SK-N-SH (cell line): ENCODE data around the gene TBRG4. TPM values are rescaled to one million over a fixed set of nuclear protein-coding genes. Genes with fewer than 3 reads are reported as not detected.

Experiments used
- CTCF ChIA-PET: fragments of 300-600, 350-600 bp; formaldehyde crosslinking; extraction: SDS; loops from one replicate; lab custom pipeline; 2021; lab: Yijun Ruan, JAX
- POLR2A ChIA-PET: fragments of 350-600 bp; sonication (Branson Sonifier 250); formaldehyde crosslinking; extraction: SDS; loops from one replicate; lab custom pipeline; 2020; ENCODE audit warnings: antibody characterized with exemption, inconsistent platforms; lab: Yijun Ruan, JAX
- DNase-seq: peaks from one replicate; pipeline ENCODE4 v3.0.0; 2012
- H2AFZ ChIP-seq: fragments of 200-600 bp; sonication (generic); 2 replicates; pipeline ENCODE4 v1.8.1; 2016; ENCODE audit warnings: antibody characterized with exemption, mild to moderate bottlenecking, low read depth
- H3F3A ChIP-seq: fragments of 200-600 bp; sonication (generic); replicated peaks from 2 replicates; pipeline ENCODE3; 2016; ENCODE audit warnings: antibody characterized with exemption, mild to moderate bottlenecking; ENCODE audit not compliant: insufficient read depth
- H3K27ac ChIP-seq, 2 experiments: fragments of 200-500 bp in 1 of 2; fragments of 200-600 bp in 1 of 2; sonication (Bioruptor generic) in 1 of 2; sonication (generic), shearing (Covaris generic) in 1 of 2; 2 replicates each; pipeline versions ENCODE4 v1.5.1 to v1.6.1; 2014 to 2016; ENCODE audit warnings: low read depth in 2 of 2, inconsistent platforms in 1 of 2, low read length in 1 of 2, mild to moderate bottlenecking in 1 of 2, mixed read lengths in 1 of 2
- H3K27me3 ChIP-seq: fragments of 200-600 bp; sonication (generic), shearing (Covaris generic); 2 replicates; pipeline ENCODE4 v1.6.1; 2016; ENCODE audit warnings: mixed run types; ENCODE audit not compliant: insufficient read depth
- H3K36me3 ChIP-seq, 2 experiments: fragments of 200-500 bp in 1 of 2; fragments of 200-600 bp in 1 of 2; sonication (Bioruptor generic) in 1 of 2; sonication (generic) in 1 of 2; replicated peaks in 1 of 2; 2 replicates each; pipeline versions ENCODE3 to v1.5.1; 2014 to 2016; ENCODE audit warnings: low read length in 1 of 2, mild to moderate bottlenecking in 1 of 2; ENCODE audit not compliant: insufficient read depth in 2 of 2, control insufficient read depth in 1 of 2
- H3K4me1 ChIP-seq, 2 experiments: fragments of 200-500 bp in 1 of 2; fragments of 200-600 bp in 1 of 2; sonication (Bioruptor generic) in 1 of 2; sonication (generic), shearing (Covaris generic) in 1 of 2; 2 replicates each; pipeline versions ENCODE4 v1.5.1 to v1.6.1; 2014 to 2016; ENCODE audit warnings: low read depth in 1 of 2, low read length in 1 of 2, mixed run types in 1 of 2; ENCODE audit not compliant: insufficient read depth in 2 of 2, control insufficient read depth in 1 of 2
- H3K4me2 ChIP-seq: fragments of 200-600 bp; sonication (generic), shearing (Covaris generic); 2 replicates; pipeline ENCODE4 v1.6.1; 2017; ENCODE audit warnings: mixed run types
- H3K4me3 ChIP-seq, 2 experiments: fragments of 200-500 bp in 1 of 2; fragments of 200-600 bp in 1 of 2; sonication (Bioruptor generic) in 1 of 2; sonication (generic), shearing (Covaris generic) in 1 of 2; 2 replicates each; pipeline versions ENCODE4 v1.5.1 to v1.8.1; 2014 to 2016; ENCODE audit warnings: low read depth in 2 of 2, inconsistent platforms in 1 of 2, low read length in 1 of 2, mild to moderate bottlenecking in 1 of 2, mixed read lengths in 1 of 2, moderate library complexity in 1 of 2
- H3K79me2 ChIP-seq: fragments of 200-600 bp; sonication (generic); 2 replicates; pipeline ENCODE4 v1.8.1; 2017; ENCODE audit warnings: mild to moderate bottlenecking; ENCODE audit not compliant: insufficient read depth
- H3K9ac ChIP-seq: fragments of 200-600 bp; sonication (generic); 2 replicates; pipeline ENCODE4 v1.6.1; 2017; ENCODE audit warnings: mixed run types
- H3K9me2 ChIP-seq: fragments of 200-600 bp; sonication (generic); 2 replicates; pipeline ENCODE4 v1.6.1; 2017; ENCODE audit warnings: mixed run types
- H3K9me3 ChIP-seq: fragments of 200-600 bp; sonication (generic); 2 replicates; pipeline ENCODE4 v1.6.1; 2017; ENCODE audit warnings: mixed run types, mild to moderate bottlenecking, moderate library complexity
- H4K20me1 ChIP-seq: fragments of 200-600 bp; sonication (generic); 2 replicates; pipeline ENCODE4 v1.6.1; 2017; ENCODE audit warnings: mild to moderate bottlenecking, mixed run types; ENCODE audit not compliant: insufficient read depth
- CHD2 ChIP-seq: fragments of 150-350 bp; IDR thresholded peaks from 2 replicates; pipeline ENCODE4 v1.6.1; 2018; ENCODE audit warnings: low read length; ENCODE audit not compliant: partially characterized antibody
- FOXJ3 ChIP-seq: sonication (generic); formaldehyde crosslinking; IDR thresholded peaks from 2 replicates; pipeline ENCODE4 v1.5.1; 2020; ENCODE audit warnings: mild to moderate bottlenecking, missing genetic modification reagents
- FOXM1 ChIP-seq: IDR thresholded peaks from 2 replicates; pipeline ENCODE4 v1.4.0; 2012; ENCODE audit warnings: low read depth, mild to moderate bottlenecking
- GABPA ChIP-seq: IDR thresholded peaks from 2 replicates; pipeline ENCODE4 v1.4.0; 2012; ENCODE audit warnings: low read depth, mild to moderate bottlenecking
- GATA2 ChIP-seq: sonication (generic); formaldehyde crosslinking; IDR thresholded peaks from 2 replicates; pipeline ENCODE4 v1.5.0; 2020; ENCODE audit warnings: mild to moderate bottlenecking, missing genetic modification reagents
- RCOR1 ChIP-seq: fragments of 150-350 bp; IDR thresholded peaks from 2 replicates; pipeline ENCODE4 v1.6.1; 2017; ENCODE audit warnings: antibody characterized with exemption, low read length
- TAF1 ChIP-seq: IDR thresholded peaks from 2 replicates; pipeline ENCODE4 v1.6.1; 2012; ENCODE audit warnings: low read depth, mild to moderate bottlenecking, low read length, moderate library complexity, borderline replicate concordance
- TCF12 ChIP-seq: IDR thresholded peaks from 2 replicates; pipeline ENCODE4 v1.4.0; 2012
- TEAD4 ChIP-seq: IDR thresholded peaks from 2 replicates; pipeline ENCODE4 v1.4.0; 2012; ENCODE audit warnings: mild to moderate bottlenecking, borderline replicate concordance; ENCODE audit not compliant: insufficient read depth
- WGBS: methylation state at CpG from one replicate; pipeline ENCODE4 v1.1.6; 2017; ENCODE audit warnings: low lambda C conversion rate; 5-methylcytosine and 5-hydroxymethylcytosine counted together
- polyA plus RNA-seq, 3 experiments: library from polyadenylated mRNA; depleted of rRNA; stranded (reverse); fragments of >200 nt; gene quantifications; 2 replicates each; pipeline ENCODE4 v1.2.3, GENCODE V29; 2012
- TF ChIP-seq, protein P1 (sequence below): fragments of 200-600 bp; sonication (generic); IDR thresholded peaks from 2 replicates; pipeline ENCODE4 v1.6.1; 2017; ENCODE audit warnings: antibody characterized with exemption, mild to moderate bottlenecking, moderate library complexity
- TF ChIP-seq, protein P2 (sequence below): IDR thresholded peaks from 2 replicates; pipeline ENCODE4 v1.4.0; 2012; ENCODE audit warnings: low read depth

TBRG4 gene
- polyA plus RNA-seq, 1 of the 3 experiments (the other 2 are of a cell fraction): 76.2 TPM

DNA sequence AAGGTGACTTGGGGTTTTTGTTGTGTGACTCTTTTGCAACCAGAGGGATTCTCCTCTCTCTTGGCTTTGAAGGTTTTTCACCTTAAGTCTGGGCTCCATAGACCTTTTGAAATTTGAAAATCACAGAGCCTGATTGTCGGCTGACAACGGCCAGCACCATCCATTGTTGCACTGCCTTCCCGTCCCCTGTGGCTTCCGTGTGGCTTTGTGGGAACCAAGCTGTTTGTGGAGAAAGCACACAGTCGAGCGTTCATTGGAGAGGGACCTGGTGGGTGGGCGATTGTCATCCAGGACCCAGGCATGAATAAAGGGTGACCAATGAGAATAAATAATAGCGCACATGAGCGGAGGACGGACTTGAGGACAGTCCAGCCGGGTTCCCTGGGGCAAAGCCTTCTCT, 38.7 kb upstream of the TBRG4 start:
- H3K9ac ChIP-seq: no peak overlapping the region
- H3K9me3 ChIP-seq: no peaks in the 10 kb centered on the region
- no peak overlapping the region for H2AFZ ChIP-seq
- no peak overlapping the region for H3K4me3 ChIP-seq
- no peak overlapping the region for H3K27ac ChIP-seq
- peaks cover 3% of the 10 kb centered on the region for H3F3A ChIP-seq
- no peaks in the 10 kb centered on the region for H3K79me2 ChIP-seq
- no peak for DNase-seq
- TF ChIP-seq GABPA (no peak), TAF1 (no peak)
- TF ChIP-seq, protein P1, sequence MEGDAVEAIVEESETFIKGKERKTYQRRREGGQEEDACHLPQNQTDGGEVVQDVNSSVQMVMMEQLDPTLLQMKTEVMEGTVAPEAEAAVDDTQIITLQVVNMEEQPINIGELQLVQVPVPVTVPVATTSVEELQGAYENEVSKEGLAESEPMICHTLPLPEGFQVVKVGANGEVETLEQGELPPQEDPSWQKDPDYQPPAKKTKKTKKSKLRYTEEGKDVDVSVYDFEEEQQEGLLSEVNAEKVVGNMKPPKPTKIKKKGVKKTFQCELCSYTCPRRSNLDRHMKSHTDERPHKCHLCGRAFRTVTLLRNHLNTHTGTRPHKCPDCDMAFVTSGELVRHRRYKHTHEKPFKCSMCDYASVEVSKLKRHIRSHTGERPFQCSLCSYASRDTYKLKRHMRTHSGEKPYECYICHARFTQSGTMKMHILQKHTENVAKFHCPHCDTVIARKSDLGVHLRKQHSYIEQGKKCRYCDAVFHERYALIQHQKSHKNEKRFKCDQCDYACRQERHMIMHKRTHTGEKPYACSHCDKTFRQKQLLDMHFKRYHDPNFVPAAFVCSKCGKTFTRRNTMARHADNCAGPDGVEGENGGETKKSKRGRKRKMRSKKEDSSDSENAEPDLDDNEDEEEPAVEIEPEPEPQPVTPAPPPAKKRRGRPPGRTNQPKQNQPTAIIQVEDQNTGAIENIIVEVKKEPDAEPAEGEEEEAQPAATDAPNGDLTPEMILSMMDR: no peak
- peaks cover 9% of the 10 kb centered on the region for H3K27me3 ChIP-seq
- ChIA-PET CTCF (interaction anchor here (6.5 to 14.4 kb wide), 2 partner anchors 14 to 108 kb away, joined by 71 to 201 read pairs; no protein-coding TSS in a partner anchor), POLR2A (no interaction called here)
- 71% methylated on average over 11 of the region's 11 CpGs for WGBS
- no peak overlapping the region for H3K4me2 ChIP-seq
- no peaks in the 10 kb centered on the region for H3K9me2 ChIP-seq
- H3K4me1 ChIP-seq: peaks cover 0 to 4% of the 10 kb centered on the region in 2 experiments; a peak in 1 of 4 replicates
- no peaks in the 10 kb centered on the region for H4K20me1 ChIP-seq
- H3K36me3 ChIP-seq: no peaks in the 10 kb centered on the region

DNA sequence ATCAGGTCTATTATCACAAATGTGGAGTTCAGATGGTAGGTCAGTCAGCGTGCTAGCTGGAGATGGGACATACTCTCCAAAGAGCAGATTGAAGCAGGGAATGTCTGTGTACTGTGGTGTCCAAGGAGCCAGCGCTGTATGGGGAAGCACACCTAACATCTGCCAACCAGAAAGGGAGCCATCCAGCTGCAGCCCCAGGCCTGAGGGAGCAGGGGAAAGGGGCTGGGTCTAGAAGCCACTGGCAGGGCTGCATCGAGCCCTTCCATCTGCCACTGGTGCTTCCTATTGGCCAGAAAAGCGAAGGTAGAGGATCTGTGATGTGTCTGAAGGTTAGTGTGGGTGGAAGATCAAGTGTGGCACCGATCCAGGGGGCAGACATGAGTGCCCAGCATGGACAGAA, 38.1 kb upstream of the TBRG4 start:
- H3K9me2 ChIP-seq: no peaks in the 10 kb centered on the region
- ChIA-PET CTCF (interaction anchor here (0.7 to 14.4 kb wide), 4 partner anchors 13 to 1990 kb away, joined by 3 to 201 read pairs (median 38); no protein-coding TSS in a partner anchor), POLR2A (interaction anchor here (0.6 to 0.7 kb wide), 2 partner anchors 83 to 566 kb away, joined by 3 to 5 read pairs; no protein-coding TSS in a partner anchor)
- peaks cover 0 to 4% of the 10 kb centered on the region in 2 experiments; a peak in 1 of 4 replicates for H3K4me1 ChIP-seq
- DNase-seq: peak; percentile 69
- peaks cover 9% of the 10 kb centered on the region for H3K27me3 ChIP-seq
- no peaks in the 10 kb centered on the region for H3K79me2 ChIP-seq
- no peak overlapping the region for H3K4me2 ChIP-seq
- no peak overlapping the region for H3K27ac ChIP-seq
- no peaks in the 10 kb centered on the region for H4K20me1 ChIP-seq
- no peaks in the 10 kb centered on the region for H3F3A ChIP-seq
- no peak overlapping the region for H3K9ac ChIP-seq
- H3K4me3 ChIP-seq: no peak overlapping the region
- no peaks in the 10 kb centered on the region for H3K9me3 ChIP-seq
- TF ChIP-seq FOXJ3 (CRISPR knock-in tag): no peak
- no peak for TF ChIP-seq GATA2 (CRISPR knock-in tag)
- TF ChIP-seq CHD2: no peak
- TF ChIP-seq TEAD4: no peak
- TF ChIP-seq, protein P2, sequence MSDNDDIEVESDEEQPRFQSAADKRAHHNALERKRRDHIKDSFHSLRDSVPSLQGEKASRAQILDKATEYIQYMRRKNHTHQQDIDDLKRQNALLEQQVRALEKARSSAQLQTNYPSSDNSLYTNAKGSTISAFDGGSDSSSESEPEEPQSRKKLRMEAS: no peak
- TF ChIP-seq TCF12: no peak
- TF ChIP-seq FOXM1: no peak
- no peaks in the 10 kb centered on the region for H3K36me3 ChIP-seq
- no peak overlapping the region for H2AFZ ChIP-seq
- 22% methylated on average over 5 of the region's 5 CpGs for WGBS

DNA sequence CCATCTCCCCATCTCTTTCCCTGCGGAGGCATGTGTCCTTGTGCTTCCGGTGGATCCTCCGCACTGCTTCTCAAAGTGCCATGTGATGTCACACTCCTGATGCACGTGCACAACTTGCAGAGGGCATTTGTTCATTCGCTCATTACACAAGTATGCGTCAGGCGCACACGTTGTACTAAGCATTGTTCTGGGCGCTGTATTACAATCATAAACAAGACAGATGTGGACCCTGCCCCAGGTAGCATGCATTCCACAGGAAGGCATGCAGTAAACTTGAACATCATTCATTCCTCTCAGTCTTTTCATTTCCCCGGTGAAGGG, 37.1 kb upstream of the TBRG4 start:
- WGBS: 79% methylated on average over 10 of the region's 10 CpGs

More for the DNA sequence above, 37.1 kb upstream of the TBRG4 start:
- H3K27me3 ChIP-seq: peaks cover 15% of the 10 kb centered on the region
- no peaks in the 10 kb centered on the region for H3F3A ChIP-seq
- H3K4me3 ChIP-seq: no peak overlapping the region
- no peaks in the 10 kb centered on the region for H3K79me2 ChIP-seq
- POLR2A ChIA-PET: no interaction called here
- H3K4me2 ChIP-seq: no peak overlapping the region
- no peaks in the 10 kb centered on the region for H3K36me3 ChIP-seq
- CTCF ChIA-PET: interaction anchor here (1.2 to 14.4 kb wide), 5 partner anchors 9 to 1991 kb away, joined by 3 to 201 read pairs (median 5); partner anchors contain the start of gene RAMP3
- H4K20me1 ChIP-seq: no peaks in the 10 kb centered on the region
- DNase-seq: no peak
- peaks cover 0 to 4% of the 10 kb centered on the region in 2 experiments; a peak in 1 of 4 replicates for H3K4me1 ChIP-seq
- no peak overlapping the region for H2AFZ ChIP-seq
- H3K9me3 ChIP-seq: no peaks in the 10 kb centered on the region
- no peak overlapping the region for H3K9ac ChIP-seq
- H3K27ac ChIP-seq: no peak overlapping the region
- no peak for TF ChIP-seq RCOR1
- TF ChIP-seq, all 33 proteins: peak for 0
- no peaks in the 10 kb centered on the region for H3K9me2 ChIP-seq
